Measurements from ENCODE around the gene BIN2.

DNA sequence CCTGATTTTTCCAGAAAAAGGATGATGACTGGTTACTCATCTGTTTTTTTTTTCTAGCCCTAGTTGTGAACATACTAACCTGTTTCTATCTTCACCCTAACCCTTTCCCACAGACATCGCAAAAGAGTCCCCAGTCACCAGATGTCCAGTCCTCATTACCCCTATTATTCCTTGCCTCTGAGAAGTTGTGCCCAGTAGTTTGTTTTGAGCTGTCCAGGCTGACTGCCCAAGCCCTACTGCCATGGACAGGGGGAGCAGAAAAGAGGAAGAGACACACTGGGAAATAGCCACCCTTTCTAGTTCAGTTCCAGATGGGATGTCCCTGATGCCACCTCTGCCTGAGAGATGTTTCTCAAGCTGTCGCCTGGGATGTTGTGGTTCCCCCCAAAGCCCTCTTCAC, 36.3 kb upstream of the BIN2 start:
- TF ChIP-seq, protein P1, sequence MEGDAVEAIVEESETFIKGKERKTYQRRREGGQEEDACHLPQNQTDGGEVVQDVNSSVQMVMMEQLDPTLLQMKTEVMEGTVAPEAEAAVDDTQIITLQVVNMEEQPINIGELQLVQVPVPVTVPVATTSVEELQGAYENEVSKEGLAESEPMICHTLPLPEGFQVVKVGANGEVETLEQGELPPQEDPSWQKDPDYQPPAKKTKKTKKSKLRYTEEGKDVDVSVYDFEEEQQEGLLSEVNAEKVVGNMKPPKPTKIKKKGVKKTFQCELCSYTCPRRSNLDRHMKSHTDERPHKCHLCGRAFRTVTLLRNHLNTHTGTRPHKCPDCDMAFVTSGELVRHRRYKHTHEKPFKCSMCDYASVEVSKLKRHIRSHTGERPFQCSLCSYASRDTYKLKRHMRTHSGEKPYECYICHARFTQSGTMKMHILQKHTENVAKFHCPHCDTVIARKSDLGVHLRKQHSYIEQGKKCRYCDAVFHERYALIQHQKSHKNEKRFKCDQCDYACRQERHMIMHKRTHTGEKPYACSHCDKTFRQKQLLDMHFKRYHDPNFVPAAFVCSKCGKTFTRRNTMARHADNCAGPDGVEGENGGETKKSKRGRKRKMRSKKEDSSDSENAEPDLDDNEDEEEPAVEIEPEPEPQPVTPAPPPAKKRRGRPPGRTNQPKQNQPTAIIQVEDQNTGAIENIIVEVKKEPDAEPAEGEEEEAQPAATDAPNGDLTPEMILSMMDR (IDR thresholded peaks at IDR 0.05 in 2 of 3, conservative IDR thresholded peaks at IDR 0.05 in 1 of 3; ENCODE audit: control insufficient read depth in 2 of 3, extremely low read depth in 1 of 3, insufficient read depth in 1 of 3, low read depth in 3 of 3, low read length in 3 of 3): no peak
- no peak for TF ChIP-seq CHD4 (IDR thresholded peaks at IDR 0.05)
